Prostate gland (tissue), 2 donors: ENCODE measurements around the gene TANGO6.

ENCODE experiments used
- CTCF ChIP-seq, 4 experiments: fragments of 200-600 bp in 2 of 4; fragments of 450-650 bp in 2 of 4; sonication (generic) in 2 of 4; IDR thresholded peaks; 1 replicate in 3 of 4; 2 replicates in 1 of 4; pipeline ENCODE4 v1.5.1; 2016 to 2019; ENCODE audit warnings: antibody characterized with exemption in 4 of 4, mild to moderate bottlenecking in 2 of 4, moderate library complexity in 2 of 4
- POLR2A ChIP-seq: fragments of 450-650 bp; IDR thresholded peaks from one replicate; pipeline ENCODE4 v1.6.1; 2016; ENCODE audit warnings: antibody characterized with exemption, mild to moderate bottlenecking

- peak in 1 of 4 experiments; percentile 10 for TF ChIP-seq CTCF (IDR thresholded peaks at IDR 0.05)
- no peak for TF ChIP-seq POLR2A
These were observed 129.4 kb downstream of the TANGO6 start for GRCh38 chr16:68972720-68973119.
